Neural progenitor cell (in vitro differentiated cells): ENCODE results near the gene BNIP3.

ENCODE experiments used
- CTCF ChIP-seq: fragments of 200-600 bp; sonication (generic); IDR thresholded peaks from 2 replicates; pipeline ENCODE4 v1.5.1; 2017; ENCODE audit warnings: antibody characterized with exemption, mild to moderate bottlenecking
- EZH2 ChIP-seq: fragments of 200-600 bp; sonication (generic); IDR thresholded peaks from 2 replicates; pipeline ENCODE4 v1.6.1; 2017; ENCODE audit warnings: antibody characterized with exemption, mild to moderate bottlenecking, moderate library complexity
- EZH2phosphoT487 ChIP-seq: fragments of 200-600 bp; sonication (generic); IDR thresholded peaks from 2 replicates; pipeline ENCODE4 v1.6.1; 2017; ENCODE audit warnings: antibody characterized with exemption

- TF ChIP-seq EZH2 (no peak), CTCF (no peak), EZH2phosphoT487 (no peak)
These were observed 48.0 kb downstream of the BNIP3 start for GRCh38 chr10:131933696-131934086.
